HG03432 (cell line): Measurements from ENCODE around the gene SLC7A5.
"Not testable (repeated sequence)": the region's sequence is repeated elsewhere in the genome, so short reads cannot be mapped to it uniquely, and the experiment has no call there.

Source experiments
- ATAC-seq: cut with Tn5 transposase; IDR thresholded peaks from one replicate; pipeline ENCODE4 v1.9.1; 2021; ENCODE audit warnings: mild to moderate bottlenecking, moderate library complexity; ENCODE audit not compliant: unreplicated experiment

Gene SLC7A5

GRCh38 chr16:87869061-87869878, at the start of gene SLC7A5:
Gene SLC7A5 (minus strand): TSS chr16:87869507. CDS start chr16:87869422, 85 bp downstream.
- ATAC-seq, result peak; percentile 66

GRCh38 chr16:87918338-87918737, 49.0 kb upstream of the SLC7A5 start:
- ATAC-seq, result no peak

- no peak for ATAC-seq
Measured at GRCh38 chr16:87917503-87917902, 48.2 kb upstream of the SLC7A5 start.

- no peak for ATAC-seq
Measured at GRCh38 chr16:87914812-87915211, 45.5 kb upstream of the SLC7A5 start.

GRCh38 chr16:87914021-87914725, 44.9 kb upstream of the SLC7A5 start:
- not testable (repeated sequence) for ATAC-seq

- not testable (repeated sequence) for ATAC-seq
Measured at GRCh38 chr16:87912691-87913090, 43.4 kb upstream of the SLC7A5 start.

GRCh38 chr16:87911106-87911763, 41.9 kb upstream of the SLC7A5 start:
- ATAC-seq, result not testable (repeated sequence)

GRCh38 chr16:87909203-87909935, 40.1 kb upstream of the SLC7A5 start:
- peak; percentile 75 for ATAC-seq

- ATAC-seq, result not testable (repeated sequence)
Measured at GRCh38 chr16:87908101-87908500, 38.8 kb upstream of the SLC7A5 start.

GRCh38 chr16:87905521-87905920, 36.2 kb upstream of the SLC7A5 start:
- not testable (repeated sequence) for ATAC-seq

GRCh38 chr16:87904963-87905362, 35.7 kb upstream of the SLC7A5 start:
- ATAC-seq, result not testable (repeated sequence)

- ATAC-seq, result not testable (repeated sequence)
Measured at GRCh38 chr16:87900489-87900888, 31.2 kb upstream of the SLC7A5 start.

- no peak for ATAC-seq
Measured at GRCh38 chr16:87897521-87898505, 28.5 kb upstream of the SLC7A5 start.

- not testable (repeated sequence) for ATAC-seq
Measured at GRCh38 chr16:87896924-87897520, 27.7 kb upstream of the SLC7A5 start.

- peak; percentile 8 for ATAC-seq
Measured at GRCh38 chr16:87896176-87896890, 27.0 kb upstream of the SLC7A5 start.

- ATAC-seq, result peak; percentile 83
Measured at GRCh38 chr16:87895641-87896141, 26.4 kb upstream of the SLC7A5 start.

- not testable (repeated sequence) for ATAC-seq
Measured at GRCh38 chr16:87894005-87894404, 24.7 kb upstream of the SLC7A5 start.

- no peak for ATAC-seq
Measured at GRCh38 chr16:87891764-87892163, 22.5 kb upstream of the SLC7A5 start.
